ENCODE data around the gene RASSF3. TPM values are rescaled to one million over a fixed set of nuclear protein-coding genes. Genes with fewer than 3 reads are reported as not detected.
A peak's percentile ranks its signal among the peaks of the same experiment; 100 is the strongest.

RASSF3 gene
- total and polyA plus RNA-seq, 10 of the 15 experiments (the other 5 are each of a cell fraction or from before 2014, with no cell fraction given): 6.9 to 62.4 (median 30.3) TPM

GRCh38 chr12:64650762-64651161, 40.5 kb downstream of the RASSF3 start:
- in situ Hi-C loops (cut with MboI): no loop called here
- TF ChIP-seq ATF2 (IDR thresholded peaks at IDR 0.05; ENCODE audit: low read length): no peak
- TF ChIP-seq BCL3 (IDR thresholded peaks at IDR 0.05; ENCODE audit: borderline replicate concordance, insufficient read depth, low read depth, low read length, poor library complexity, severe bottlenecking): peak; percentile 35
- no peak overlapping the region for H2AFZ ChIP-seq (ENCODE audit: control insufficient read depth, low read depth, low read length)
- H3K4me1 ChIP-seq (ENCODE audit: control insufficient read depth, insufficient read depth, low read length): peaks cover 4% of the 10 kb centered on the region
- no peak overlapping the region for H3K27ac ChIP-seq (ENCODE audit: control insufficient read depth, insufficient read depth)
- CTCF ChIA-PET: interaction anchor here (1.0 kb wide), 1 partner anchor 25 kb away, joined by 3 read pairs; no protein-coding TSS in a partner anchor
- no TSS peak for BruUV-seq (replicated peaks)
- SMC1A ChIA-PET (ENCODE audit: uncharacterized antibody, unreplicated experiment): interaction anchor here (0.6 kb wide), 1 partner anchor 8 kb away, joined by 3 read pairs; no protein-coding TSS in a partner anchor
- DNase-seq (ENCODE audit: low read depth, low spot score) (no peak), FAIRE-seq (no peak), ATAC-seq (no peak)
- no peaks in the 10 kb centered on the region for H3K27me3 ChIP-seq (replicated peaks in 1 of 2; ENCODE audit: control insufficient read depth in 2 of 2, insufficient read depth in 2 of 2, low read length in 1 of 2)
- no peaks in the 10 kb centered on the region for H4K20me1 ChIP-seq (ENCODE audit: control insufficient read depth, insufficient read depth)
- H3K36me3 ChIP-seq (ENCODE audit: control insufficient read depth in 2 of 2, insufficient read depth in 2 of 2, low read length in 1 of 2): no peaks in the 10 kb centered on the region; a peak in 1 of 4 replicates
- H3K9me3 ChIP-seq (replicated peaks; ENCODE audit: control insufficient read depth, insufficient read depth, low read length): no peaks in the 10 kb centered on the region
- POLR2A ChIA-PET: interaction anchor here (1.2 to 1.4 kb wide), 2 partner anchors 10 to 15 kb away, joined by 3 read pairs; no protein-coding TSS in a partner anchor
- intact Hi-C loops (cut with micrococcal nuclease; ENCODE audit: unreplicated experiment): no loop called here
- 96% methylated on average over 4 of the region's 4 CpGs for WGBS (ENCODE audit: insufficient coverage, insufficient replicate concordance, low lambda C conversion rate, missing lambda C conversion rate)
- peaks cover 76% of the 10 kb centered on the region for H3K79me2 ChIP-seq (ENCODE audit: control insufficient read depth, insufficient read depth, low read length)
- RAD21 ChIA-PET (ENCODE audit: unreplicated experiment): no interaction called here
- H3K4me3 ChIP-seq: no peak overlapping the region
- H3K4me2 ChIP-seq (ENCODE audit: control insufficient read depth, insufficient read depth): no peak overlapping the region
- no peak overlapping the region for H3K9ac ChIP-seq (ENCODE audit: control insufficient read depth, insufficient read depth, low read length)

- ATAC-seq: no peak
- SMC1A ChIA-PET (ENCODE audit: uncharacterized antibody, unreplicated experiment): interaction anchor here (1.2 to 1.8 kb wide), 4 partner anchors 8 to 25 kb away, joined by 3 to 8 read pairs (median 3); no protein-coding TSS in a partner anchor
- TF ChIP-seq ZBTB33 (IDR thresholded peaks at IDR 0.05) (no peak), ZSCAN29 (IDR thresholded peaks at IDR 0.05) (no peak), RELB (IDR thresholded peaks at IDR 0.05; ENCODE audit: low read depth) (no peak), JUNB (IDR thresholded peaks at IDR 0.05) (no peak), PAX8 (IDR thresholded peaks at IDR 0.05) (no peak), BMI1 (IDR thresholded peaks at IDR 0.05; ENCODE audit: borderline replicate concordance) (no peak), ZNF384 (IDR thresholded peaks at IDR 0.05; ENCODE audit: borderline replicate concordance, low read depth, low read length) (no peak), MYB (IDR thresholded peaks at IDR 0.05; ENCODE audit: borderline replicate concordance, low read depth, low read length) (no peak)
Observed at GRCh38 chr12:64652346-64652745, 42.1 kb downstream of the RASSF3 start.

More at GRCh38 chr12:64652346-64652745, 42.1 kb downstream of the RASSF3 start:
- H3K79me2 ChIP-seq (ENCODE audit: control insufficient read depth, insufficient read depth, low read length): peaks cover 78% of the 10 kb centered on the region
- no peak overlapping the region for H3K4me3 ChIP-seq
- POLR2A ChIA-PET: interaction anchor here (0.6 kb wide), 1 partner anchor 78 kb away, joined by 4 read pairs; no protein-coding TSS in a partner anchor
- H2AFZ ChIP-seq (ENCODE audit: control insufficient read depth, low read depth, low read length): no peak overlapping the region
- no peak for FAIRE-seq
- H3K4me1 ChIP-seq (ENCODE audit: control insufficient read depth, insufficient read depth, low read length): peaks cover 4% of the 10 kb centered on the region
- H3K36me3 ChIP-seq (ENCODE audit: control insufficient read depth in 2 of 2, insufficient read depth in 2 of 2, low read length in 1 of 2): peaks cover 0 to 2% of the 10 kb centered on the region in 2 experiments; a peak in 2 of 4 replicates
- intact Hi-C loops (cut with micrococcal nuclease; ENCODE audit: unreplicated experiment) (no loop called here), in situ Hi-C loops (cut with MboI) (no loop called here)
- no peaks in the 10 kb centered on the region for H4K20me1 ChIP-seq (ENCODE audit: control insufficient read depth, insufficient read depth)
- H3K9ac ChIP-seq (ENCODE audit: control insufficient read depth, insufficient read depth, low read length): no peak overlapping the region
- no peaks in the 10 kb centered on the region for H3K27me3 ChIP-seq (replicated peaks in 1 of 2; ENCODE audit: control insufficient read depth in 2 of 2, insufficient read depth in 2 of 2, low read length in 1 of 2)
- no peak for DNase-seq (ENCODE audit: low read depth, low spot score)
- RAD21 ChIA-PET (ENCODE audit: unreplicated experiment): interaction anchor here (1.1 kb wide), 1 partner anchor 10 kb away, joined by 4 read pairs; no protein-coding TSS in a partner anchor
- CTCF ChIA-PET: interaction anchor here (1.3 kb wide), 1 partner anchor 25 kb away, joined by 3 read pairs; no protein-coding TSS in a partner anchor
- WGBS (ENCODE audit: insufficient coverage, insufficient replicate concordance, low lambda C conversion rate, missing lambda C conversion rate): 67% methylated on average over 2 of the region's 2 CpGs
- H3K4me2 ChIP-seq (ENCODE audit: control insufficient read depth, insufficient read depth): no peak overlapping the region
- no peak overlapping the region for H3K27ac ChIP-seq (ENCODE audit: control insufficient read depth, insufficient read depth)
- BruUV-seq (replicated peaks): no TSS peak
- H3K9me3 ChIP-seq (replicated peaks; ENCODE audit: control insufficient read depth, insufficient read depth, low read length): no peaks in the 10 kb centered on the region
